8988T (cell line): ENCODE results near the gene ARRDC1.
"Not testable (repeated sequence)": the region's sequence is repeated elsewhere in the genome, so short reads cannot be mapped to it uniquely, and the experiment has no call there.

Experiments used
- DNase-seq: peaks from one replicate; pipeline ENCODE4 v3.0.0; 2011

The ARRDC1 gene

DNA sequence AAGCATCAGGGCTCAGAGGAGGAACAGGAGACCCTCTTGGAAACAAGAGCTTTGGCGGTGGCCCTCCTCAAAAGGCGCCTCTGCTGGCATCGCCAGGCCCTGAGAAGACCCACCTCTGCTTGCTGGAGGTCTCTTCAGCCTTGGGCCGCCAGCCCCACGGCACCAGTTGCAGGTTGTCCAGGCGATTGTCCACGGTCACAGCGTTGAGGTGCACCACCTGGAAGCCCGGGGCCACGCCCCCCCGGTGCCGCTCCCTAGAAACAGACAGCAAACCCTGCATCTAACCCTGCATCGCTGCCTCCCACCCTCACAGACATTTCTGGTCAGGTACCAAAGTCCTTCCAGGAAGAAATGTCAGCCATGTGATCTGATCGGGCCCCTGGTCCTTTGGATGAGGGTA is 18.6 kb upstream of the ARRDC1 start:
- no peak for DNase-seq

DNA sequence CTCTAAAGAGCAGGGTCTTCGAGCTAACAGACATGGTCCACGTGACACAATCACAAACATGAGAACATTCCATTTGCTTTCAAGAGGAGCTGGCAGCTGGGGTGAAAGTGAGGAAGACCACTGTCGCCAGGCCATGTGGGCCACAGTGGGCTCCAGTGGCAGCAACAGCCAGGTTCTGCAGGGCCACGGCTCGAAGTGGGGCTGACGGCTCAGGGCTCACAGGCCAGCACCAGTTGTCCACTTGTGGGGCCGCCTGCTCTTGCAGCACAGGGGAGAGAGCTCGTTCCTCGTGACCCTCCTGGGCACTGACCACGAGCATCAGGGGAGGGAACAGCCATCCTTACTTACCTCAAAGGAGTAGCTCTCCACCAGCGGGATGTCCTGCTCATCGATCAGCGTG is 17.2 kb upstream of the ARRDC1 start:
- no peak for DNase-seq

DNA sequence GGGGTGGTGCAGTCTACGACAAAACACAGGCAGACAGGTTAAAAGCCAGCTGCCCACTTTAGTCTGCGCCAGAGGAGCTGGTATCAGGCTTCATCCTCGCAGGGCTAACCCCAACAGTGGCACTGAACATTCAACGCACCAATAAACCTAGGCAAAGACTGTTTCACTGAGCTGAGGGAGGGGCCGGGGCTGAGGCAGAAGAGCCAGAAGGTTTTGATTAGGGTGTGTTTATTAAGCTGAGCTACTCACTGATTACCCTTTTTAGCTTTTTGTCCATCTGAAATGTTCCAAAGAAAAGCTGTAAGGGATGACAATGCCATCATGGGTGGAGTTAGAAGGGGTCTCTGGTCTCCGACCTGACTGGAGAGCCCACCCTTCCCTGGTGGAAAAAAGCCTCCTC is 16.6 kb upstream of the ARRDC1 start:
- no peak for DNase-seq

DNA sequence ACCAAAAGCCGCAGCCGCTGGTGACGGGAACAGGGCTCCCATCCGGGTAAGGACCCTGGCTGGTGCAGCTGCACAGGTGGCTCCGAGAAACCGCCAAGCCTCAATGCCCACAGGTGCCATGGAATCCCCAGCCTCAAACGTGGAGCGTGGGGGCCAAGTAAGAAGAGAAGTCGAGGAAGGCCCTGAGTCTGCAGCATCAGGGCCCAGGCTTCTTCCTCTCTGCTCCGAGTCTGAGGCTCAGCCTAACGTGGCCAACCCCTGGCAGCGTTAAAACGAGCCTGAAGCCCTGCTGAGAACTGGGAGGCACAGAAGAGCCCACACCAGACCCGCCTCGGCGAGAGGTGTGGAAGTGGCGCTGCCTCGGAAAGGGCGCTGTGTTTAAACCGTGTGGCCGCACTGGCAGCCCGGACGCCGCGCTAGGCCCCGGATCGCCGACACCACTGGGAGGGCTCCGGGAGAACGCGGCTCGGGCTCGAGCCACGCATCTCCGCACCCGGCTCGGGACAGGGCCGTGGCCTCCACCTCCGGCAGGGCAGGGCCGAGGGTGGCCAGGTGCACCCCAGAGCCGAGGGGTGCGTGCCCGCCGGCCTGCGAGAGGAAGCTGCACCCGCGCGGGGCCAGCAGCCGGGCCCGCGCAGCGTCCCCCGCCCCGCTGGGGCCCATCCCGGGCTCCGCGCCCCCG is 15.9 kb upstream of the ARRDC1 start:
- peak; percentile 29 for DNase-seq

DNA sequence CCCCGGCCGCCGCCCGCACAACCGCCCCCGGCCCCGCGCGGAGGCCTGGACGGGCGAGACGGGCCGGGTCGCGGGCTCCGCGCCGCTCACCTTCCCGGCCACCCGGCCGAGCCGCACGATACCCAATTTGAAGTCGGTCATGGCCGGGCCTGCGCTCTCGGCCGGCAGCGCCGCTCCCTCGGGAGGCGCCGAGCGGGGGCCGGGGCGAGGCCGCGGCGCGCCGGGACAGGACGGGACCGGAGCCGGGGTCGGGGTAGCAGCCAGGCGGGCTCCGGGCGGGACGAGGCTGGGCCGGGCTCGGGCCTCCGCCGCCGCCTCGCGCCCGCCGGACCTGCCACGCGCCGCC is 15.4 kb upstream of the ARRDC1 start:
- no peak for DNase-seq

DNA sequence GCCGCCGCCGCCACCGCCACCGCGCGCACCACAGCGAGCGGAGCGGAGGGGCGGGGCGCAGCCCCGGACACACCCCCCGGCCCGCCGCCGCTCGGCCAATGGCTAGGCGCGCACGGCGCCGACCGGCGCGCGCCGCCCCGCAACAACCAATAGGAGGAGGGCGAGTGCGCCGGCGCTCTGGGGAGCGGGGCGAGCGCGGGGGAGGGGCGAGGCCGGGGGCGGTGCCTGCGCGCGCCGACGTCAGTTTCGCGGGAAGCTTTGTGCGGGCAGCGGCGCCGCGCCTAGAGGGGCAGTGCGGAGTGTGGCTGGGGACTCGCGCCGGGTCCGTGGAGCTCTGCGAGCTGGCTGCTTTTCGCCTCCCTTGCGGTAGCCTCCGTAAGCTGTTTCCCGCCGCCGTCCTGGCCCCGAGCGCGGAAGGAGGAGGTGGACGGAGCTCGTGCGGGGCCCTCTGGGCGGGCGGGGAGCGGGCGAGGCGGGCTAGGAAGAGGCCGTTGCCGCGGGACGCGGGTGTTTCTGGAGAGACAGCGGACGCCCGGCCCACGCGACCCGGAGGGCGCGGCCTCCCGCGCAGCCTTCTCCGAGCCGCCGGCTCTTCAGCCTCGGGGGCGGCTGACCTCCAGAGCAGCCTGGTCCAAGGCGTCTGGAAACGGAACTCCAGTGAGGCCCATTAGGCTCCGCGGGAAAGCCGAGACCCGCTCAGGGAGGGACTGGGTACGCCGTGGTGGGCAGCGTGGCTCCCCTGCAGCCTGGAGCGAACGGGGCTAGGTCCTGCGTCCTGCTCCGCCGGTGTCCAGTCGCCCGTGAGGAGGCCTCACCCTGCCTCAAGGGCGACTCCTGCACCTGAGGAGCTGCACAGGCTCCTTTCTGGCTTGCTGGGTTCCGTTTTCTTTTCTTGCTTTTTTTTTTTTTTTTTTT is 14.8 kb upstream of the ARRDC1 start, which contains the start of gene ZMYND19:
TSS of gene ZMYND19 (minus strand) at position 44 of the 915 bp plus-strand sequence. CDS start 249 bp downstream, outside the sequence.
- DNase-seq, result peak; percentile 98

DNA sequence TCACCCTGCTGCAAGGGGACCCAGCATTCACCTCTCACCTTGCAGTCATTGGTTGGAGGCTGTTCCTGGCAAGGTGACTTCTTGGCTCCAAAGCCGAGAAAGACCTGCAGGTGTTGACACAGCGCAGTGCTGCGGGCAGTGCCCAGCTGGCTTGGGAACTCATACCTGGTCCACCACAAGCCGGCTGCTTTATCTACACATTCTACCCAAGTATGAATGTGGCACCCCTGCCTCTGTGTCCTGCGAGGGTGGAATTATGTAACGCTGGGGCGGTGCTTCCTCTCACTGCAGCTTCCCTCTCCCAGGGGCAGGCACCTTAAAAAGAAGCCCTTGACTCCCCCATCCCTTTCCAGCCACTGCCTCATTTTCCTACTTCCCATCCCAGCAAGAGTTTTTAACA is 12.7 kb upstream of the ARRDC1 start:
- DNase-seq, result no peak

DNA sequence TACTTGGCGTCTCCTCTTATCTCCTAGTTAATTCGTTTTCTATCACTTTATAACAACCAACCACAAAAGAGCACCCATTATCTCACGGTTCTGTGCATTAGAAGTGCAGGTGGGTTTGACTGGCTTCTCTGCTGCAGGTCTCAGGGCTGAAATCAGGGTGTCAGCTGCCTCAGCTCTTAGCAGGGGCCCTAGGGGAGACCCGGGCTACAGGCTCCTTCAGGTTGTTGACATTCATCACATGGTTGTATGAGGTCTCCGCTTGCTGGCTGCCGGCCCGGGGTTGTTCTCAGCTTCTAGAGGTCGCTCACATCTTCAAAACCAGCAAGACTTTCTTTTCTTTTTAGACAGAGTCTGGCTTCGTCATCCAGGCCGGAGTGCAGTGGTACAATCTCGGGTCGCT is 12.3 kb upstream of the ARRDC1 start:
- no peak for DNase-seq

DNA sequence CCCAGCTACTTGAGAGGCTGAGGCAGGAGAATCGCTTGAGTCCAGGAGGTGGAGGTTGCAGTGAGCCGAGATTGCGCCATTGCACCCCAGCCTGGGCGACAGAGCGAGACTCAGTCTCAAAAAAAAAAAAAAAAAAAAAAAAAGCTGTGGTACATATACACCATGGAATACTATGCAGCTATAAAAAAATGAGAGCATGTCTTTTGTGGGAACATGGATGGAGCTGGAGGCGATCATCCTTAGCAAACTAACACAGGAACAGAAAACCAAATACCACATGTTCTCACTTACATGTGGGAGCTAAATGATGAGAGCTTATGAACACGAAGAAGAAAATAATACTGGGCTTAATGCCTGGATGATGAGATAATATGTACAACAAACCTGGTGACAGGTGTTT is 8.9 kb upstream of the ARRDC1 start:
- not testable (repeated sequence) for DNase-seq

DNA sequence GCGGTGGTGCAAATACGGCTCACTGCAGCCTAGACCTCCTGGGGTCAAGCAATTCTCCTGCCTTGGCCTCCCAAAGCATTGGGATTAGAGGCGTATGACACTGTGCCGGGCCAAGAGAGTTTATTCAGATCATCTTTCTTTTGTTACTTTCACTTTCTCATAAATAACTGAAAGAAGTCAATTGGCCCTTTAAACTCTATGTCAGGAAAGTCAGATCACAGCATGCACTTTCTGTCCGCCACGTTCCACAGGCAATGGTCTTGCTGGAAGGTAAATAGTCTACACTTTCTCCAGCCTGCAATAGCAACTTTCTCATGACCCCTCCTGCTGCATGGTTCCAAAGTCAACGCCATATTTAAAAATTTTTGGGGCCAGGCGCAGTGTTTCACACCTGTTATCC is 6.5 kb upstream of the ARRDC1 start:
- DNase-seq, result no peak

DNA sequence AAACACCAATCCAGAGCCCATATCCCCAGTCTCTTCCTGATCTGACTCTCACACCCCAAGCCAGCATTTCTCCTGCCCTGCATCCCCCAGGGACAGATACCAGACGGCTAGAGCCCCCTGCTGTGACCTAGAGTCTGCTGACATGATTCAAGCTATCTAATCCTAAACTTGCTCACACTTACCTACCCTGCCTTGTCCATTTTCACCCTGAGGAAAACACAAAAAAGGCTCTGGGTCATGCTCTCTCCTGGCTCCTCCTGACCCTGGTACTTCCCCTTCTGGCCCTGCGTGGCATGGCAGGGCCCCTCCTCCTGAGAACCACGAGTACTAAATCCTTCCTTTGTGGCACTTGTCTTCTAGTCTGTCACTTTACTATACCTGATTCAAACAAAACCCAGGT is 2.8 kb upstream of the ARRDC1 start:
- DNase-seq, result no peak

DNA sequence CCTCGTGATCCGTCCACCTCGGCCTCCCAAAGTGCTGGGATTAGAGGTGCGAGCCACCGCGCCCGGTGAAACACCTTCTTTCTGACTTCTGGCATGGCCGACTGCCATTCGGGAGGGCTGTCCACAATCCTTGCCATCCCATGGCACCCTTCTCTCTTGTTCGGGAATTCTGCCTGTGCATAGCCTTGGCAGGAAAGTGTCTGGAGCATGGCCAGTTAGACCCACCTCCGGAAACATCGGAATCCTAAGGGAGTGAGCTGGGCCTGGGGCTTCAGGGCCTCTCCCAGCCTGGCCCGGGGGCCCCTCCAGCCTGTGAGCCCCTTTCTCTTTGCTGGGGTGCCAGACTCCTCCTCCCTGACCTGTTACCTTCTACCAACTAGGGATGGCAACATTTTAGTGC is 1.6 kb upstream of the ARRDC1 start:
- DNase-seq, result no peak

DNA sequence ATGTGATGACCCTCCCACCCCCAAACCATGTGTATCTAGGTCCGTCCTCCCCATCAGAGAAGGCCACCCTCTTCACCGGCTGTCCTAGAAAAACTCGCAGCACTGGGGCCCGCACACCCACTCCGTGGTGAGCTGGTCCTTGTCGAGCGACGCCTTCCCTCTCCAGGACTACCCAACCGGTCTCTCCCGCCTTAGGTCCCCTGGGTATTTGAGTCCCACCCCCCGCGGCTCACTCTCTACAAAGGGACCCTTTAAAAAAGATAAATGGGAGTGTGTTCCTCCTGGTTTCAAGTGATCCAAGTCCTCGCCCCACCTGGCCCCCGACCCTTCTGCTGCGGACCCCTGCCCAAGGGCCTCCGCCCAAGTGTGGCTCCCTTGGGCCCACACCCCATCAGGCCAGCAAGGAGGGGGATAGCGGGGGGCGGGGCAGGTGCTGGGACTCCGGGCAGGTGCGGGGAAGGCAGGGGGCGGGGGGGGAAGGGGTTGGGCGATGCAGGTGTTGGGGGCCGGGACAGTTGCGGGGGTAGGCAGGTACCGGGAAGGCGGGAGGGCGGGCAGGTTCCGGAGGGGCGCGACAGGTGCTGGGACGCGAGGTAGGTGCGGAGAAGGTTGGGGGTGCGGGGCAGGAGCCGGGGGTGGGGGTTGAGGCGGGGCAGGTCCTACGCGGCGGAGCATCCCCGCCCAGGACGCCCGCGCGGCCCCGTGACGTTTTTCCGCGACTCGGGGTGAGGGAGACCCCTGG is 970 bp upstream of the ARRDC1 start:
- DNase-seq, result no peak

DNA sequence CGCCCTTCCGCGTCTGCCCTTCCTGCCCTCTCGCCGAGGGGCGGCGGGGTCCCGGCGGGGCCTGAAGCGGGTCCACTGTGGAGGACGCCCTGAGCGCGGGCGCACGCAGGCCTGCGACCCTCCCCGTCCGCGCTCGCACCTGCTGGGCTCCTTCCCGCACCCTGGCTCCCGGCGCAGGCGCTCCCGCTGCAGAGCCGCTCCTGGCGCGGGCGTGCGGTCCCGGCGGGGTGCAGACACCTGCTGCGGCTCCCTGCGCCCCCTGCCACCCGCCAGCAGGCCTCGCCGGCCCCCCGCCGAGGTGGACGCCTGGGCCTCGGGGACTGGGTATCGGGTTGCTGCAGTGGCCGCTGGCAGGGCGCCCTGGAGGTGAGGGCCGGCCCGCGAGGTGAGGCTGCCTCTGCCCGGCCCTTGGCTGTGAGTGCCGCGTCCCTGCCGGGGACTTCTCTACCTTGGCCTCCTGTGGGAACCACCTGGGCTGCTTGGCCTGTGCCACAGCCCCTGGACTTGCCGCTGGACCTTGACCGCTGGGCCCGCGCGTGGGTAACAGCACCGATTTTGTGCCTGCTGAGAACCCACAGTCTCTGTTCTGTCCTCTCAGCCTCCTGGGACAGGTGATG is 627 bp downstream of the ARRDC1 start:
- DNase-seq, result peak; percentile 26

DNA sequence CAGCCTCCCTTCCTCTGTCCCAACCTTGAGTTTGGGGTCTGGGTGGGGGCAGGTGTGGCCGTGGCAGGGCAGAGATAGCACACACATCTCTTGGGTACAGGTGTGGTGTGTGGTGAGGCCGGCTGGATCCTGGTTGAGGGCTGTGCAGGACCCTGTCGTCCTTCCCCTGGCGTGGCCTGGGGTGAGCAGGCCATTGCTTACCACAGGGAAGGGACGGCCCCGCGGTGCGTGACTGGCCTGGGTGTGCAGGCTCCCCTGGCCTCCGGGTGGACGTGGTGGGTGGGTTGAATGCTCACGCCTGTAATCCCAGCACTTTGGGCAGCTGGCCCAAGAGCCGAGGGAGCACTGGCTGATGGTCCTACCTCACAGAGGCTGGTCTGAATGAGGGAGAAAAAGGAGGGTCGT is 1.2 kb downstream of the ARRDC1 start:
- DNase-seq, result no peak

DNA sequence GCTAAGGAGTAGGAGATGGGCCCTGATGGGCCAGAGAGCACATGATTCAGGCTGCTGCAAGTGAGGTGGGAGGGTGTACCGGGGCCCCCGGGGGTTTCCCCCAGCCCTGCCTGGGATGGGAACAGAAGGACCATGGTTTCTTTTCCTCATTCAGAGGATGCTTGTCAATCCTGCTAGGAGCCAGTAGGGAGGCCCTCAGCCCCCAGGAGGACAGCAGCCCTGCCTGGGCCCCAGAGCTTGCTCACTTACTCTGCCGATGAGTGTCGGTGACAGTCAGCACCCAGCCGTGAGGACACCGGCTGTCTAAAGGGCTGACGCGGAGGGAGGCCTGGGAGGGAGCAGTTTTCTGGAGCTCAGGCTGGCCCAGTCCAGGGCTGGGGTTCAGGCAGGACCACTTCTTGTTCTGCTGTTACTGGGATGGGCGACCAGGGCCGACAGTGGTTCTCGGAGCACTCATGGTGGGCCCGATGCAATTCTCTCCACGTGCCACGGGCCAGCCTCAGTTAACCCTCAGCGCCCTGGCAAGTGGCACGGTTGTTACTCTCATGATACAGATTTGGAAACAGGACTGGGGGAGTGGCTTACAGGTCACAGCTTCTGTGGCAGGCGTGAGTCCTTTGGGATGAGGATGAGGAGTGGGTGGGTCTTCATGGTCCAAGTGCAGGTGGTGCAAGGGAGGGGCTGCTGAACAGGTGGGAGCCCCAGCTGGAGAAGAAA is 1.8 kb downstream of the ARRDC1 start:
- no peak for DNase-seq

DNA sequence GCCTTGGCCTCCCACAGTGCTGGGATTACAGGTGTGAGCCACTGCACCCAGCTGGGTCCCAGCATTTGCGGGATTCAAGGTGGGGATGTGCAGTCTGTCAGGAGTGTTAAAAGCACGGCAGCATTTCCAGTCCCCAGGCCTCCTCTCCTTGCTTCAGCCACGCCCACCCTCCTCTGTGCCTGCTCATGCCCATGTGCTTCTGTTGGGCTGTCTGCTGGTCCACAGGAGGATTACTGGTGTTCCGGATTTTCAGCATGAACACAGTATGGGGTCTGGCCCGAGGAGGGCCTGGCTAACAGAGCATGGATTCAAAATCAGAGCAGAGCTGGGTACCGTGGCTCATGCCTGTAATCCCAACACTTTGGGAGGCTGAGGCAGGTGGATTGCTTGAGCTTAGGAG is 5.5 kb downstream of the ARRDC1 start:
- no peak for DNase-seq

DNA sequence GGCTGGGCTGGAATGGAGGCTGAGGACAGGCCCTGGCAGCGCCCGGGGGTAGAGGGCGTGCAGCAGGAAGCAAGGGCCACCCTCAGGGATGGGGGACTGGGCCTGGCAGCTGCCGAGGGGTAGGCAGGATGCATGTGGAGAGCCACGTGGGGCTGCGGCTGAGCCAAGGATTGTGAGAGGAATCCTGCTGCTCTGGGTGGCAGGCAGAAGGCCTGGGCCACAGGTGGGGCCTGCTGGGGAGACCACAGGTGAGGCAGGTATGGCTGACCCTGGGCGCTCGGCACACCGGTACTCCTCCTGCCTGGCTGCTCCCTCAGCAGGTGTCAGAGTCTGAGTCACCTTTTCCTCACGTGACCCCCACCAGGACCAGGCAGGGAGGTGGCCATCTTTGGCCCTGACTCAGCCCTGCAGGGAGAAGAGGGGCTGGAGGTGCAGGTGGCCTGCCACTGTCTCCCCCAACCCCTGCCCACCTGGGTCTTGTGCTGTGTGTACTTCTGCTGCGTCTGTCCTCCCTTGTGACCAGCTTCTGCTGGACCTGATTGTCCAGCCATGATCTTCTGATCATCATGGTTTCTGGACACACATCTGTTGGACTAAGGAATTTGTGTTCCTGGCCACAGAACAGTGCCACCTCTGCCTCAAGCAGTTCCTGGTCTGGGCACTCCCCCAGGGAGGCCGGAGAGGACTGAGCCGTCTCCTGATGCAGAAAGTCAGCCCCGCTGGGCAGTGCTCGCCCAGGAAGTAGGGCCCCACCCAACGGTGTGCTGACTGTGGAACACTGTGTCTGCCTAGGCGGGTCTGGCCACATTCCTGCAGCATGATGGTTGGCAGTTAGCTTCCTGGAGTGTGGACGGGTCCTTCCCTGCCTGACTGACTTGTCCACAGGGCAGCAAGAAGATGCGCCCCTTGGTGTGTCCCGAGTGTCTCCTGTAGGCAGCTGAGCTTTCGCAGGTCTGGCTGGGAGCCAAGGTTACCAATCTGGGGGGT is 6.4 kb downstream of the ARRDC1 start:
- peak; percentile 97 for DNase-seq

DNA sequence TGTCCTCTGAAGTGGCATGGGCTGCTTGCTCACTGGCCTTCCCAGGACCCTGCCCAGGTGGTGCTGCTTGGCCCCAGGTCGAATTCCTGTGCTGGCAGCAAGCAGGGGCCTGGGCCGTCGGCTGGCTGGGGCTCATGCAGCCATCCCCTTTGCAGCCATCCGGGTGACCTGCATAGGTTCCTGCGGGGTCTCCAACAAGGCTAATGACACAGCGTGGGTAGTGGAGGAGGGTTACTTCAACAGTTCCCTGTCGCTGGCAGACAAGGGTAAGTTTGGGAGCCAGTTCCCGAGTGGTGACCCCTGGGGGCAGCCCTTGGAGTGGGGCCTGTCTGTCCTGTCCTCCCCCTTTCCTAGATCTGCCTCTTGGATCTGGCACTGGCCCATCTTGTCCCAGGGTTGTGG is 7.3 kb downstream of the ARRDC1 start:
- DNase-seq, result no peak

DNA sequence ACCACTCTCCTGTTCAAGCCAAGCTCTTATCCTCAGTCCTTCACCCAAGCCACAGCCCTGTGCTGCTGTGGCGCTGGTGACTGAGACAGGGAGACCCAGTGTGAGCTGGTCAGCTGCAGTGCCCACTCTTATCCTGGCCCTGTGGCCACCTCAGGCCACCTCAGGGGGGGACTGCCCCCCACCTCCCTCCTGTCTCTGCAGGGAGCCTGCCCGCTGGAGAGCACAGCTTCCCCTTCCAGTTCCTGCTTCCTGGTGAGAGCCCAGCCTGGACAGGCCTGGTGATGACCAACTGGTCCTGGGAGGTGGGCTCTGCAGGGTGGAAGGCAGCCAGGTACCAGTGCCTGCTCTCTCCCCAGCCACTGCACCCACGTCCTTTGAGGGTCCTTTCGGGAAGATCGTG is 7.8 kb downstream of the ARRDC1 start:
- no peak for DNase-seq
